ENCODE measurements around the gene CLEC17A. TPM values are rescaled to one million over a fixed set of nuclear protein-coding genes. Genes with fewer than 3 reads are reported as not detected.
"Not testable (repeated sequence)": the region's sequence is repeated elsewhere in the genome, so short reads cannot be mapped to it uniquely, and the experiment has no call there.

Gene CLEC17A
- 60.4 TPM for polyA plus RNA-seq (2012; ENCODE audit: low read depth, missing spikeins)

GRCh38 chr19:14582894-14583340 lies at the start of gene CLEC17A:
TSS of gene CLEC17A (plus strand) at chr19:14583084. CDS start at chr19:14583161, 77 bp downstream.
- TF ChIP-seq POLR2A (IDR thresholded peaks at IDR 0.05; ENCODE audit: low read depth, low read length) = peak; percentile 99
- peak; percentile 99 for TF ChIP-seq POU2F2 (IDR thresholded peaks at IDR 0.05; ENCODE audit: low read depth, low read length)
- TF ChIP-seq SPI1 (IDR thresholded peaks at IDR 0.05; ENCODE audit: low read depth, low read length) = peak; percentile 98
- TF ChIP-seq TAF1 (IDR thresholded peaks at IDR 0.05; ENCODE audit: low read depth, low read length) = peak; percentile 94
- TF ChIP-seq PAX5 (IDR thresholded peaks at IDR 0.05; ENCODE audit: insufficient read depth, low read length, severe bottlenecking) = no peak
- TF ChIP-seq POLR2AphosphoS5 (IDR thresholded peaks at IDR 0.05; ENCODE audit: low read depth, low read length) = peak; percentile 99
- FAIRE-seq = peak; percentile 86
- DNase-seq (ENCODE audit: insufficient read length, low spot score) = no peak

GRCh38 chr19:14533450-14533849 lies 49.4 kb upstream of the CLEC17A start:
- FAIRE-seq = no peak
- DNase-seq (ENCODE audit: insufficient read length, low spot score) = no peak
- no peak for TF ChIP-seq TAF1 (IDR thresholded peaks at IDR 0.05; ENCODE audit: low read depth, low read length)
- TF ChIP-seq PAX5 (IDR thresholded peaks at IDR 0.05; ENCODE audit: insufficient read depth, low read length, severe bottlenecking) = no peak
- no peak for TF ChIP-seq POLR2AphosphoS5 (IDR thresholded peaks at IDR 0.05; ENCODE audit: low read depth, low read length)
- TF ChIP-seq POU2F2 (IDR thresholded peaks at IDR 0.05; ENCODE audit: low read depth, low read length) = no peak
- no peak for TF ChIP-seq SPI1 (IDR thresholded peaks at IDR 0.05; ENCODE audit: low read depth, low read length)
- no peak for TF ChIP-seq POLR2A (IDR thresholded peaks at IDR 0.05; ENCODE audit: low read depth, low read length)

- TF ChIP-seq POU2F2 (IDR thresholded peaks at IDR 0.05; ENCODE audit: low read depth, low read length) (no peak), PAX5 (IDR thresholded peaks at IDR 0.05; ENCODE audit: insufficient read depth, low read length, severe bottlenecking) (no peak), SPI1 (IDR thresholded peaks at IDR 0.05; ENCODE audit: low read depth, low read length) (no peak), TAF1 (IDR thresholded peaks at IDR 0.05; ENCODE audit: low read depth, low read length) (no peak), POLR2AphosphoS5 (IDR thresholded peaks at IDR 0.05; ENCODE audit: low read depth, low read length) (no peak), POLR2A (IDR thresholded peaks at IDR 0.05; ENCODE audit: low read depth, low read length) (no peak)
- DNase-seq (ENCODE audit: insufficient read length, low spot score) (no peak), FAIRE-seq (no peak)
These were observed 45.8 kb upstream of the CLEC17A start for GRCh38 chr19:14536926-14537692.

GRCh38 chr19:14540741-14541525 lies 42.0 kb upstream of the CLEC17A start:
- DNase-seq (ENCODE audit: insufficient read length, low spot score) (no peak), FAIRE-seq (no peak)
- no peak for TF ChIP-seq POLR2A (IDR thresholded peaks at IDR 0.05; ENCODE audit: low read depth, low read length)
- TF ChIP-seq PAX5 (IDR thresholded peaks at IDR 0.05; ENCODE audit: insufficient read depth, low read length, severe bottlenecking) = no peak
- TF ChIP-seq SPI1 (IDR thresholded peaks at IDR 0.05; ENCODE audit: low read depth, low read length) = no peak
- no peak for TF ChIP-seq POLR2AphosphoS5 (IDR thresholded peaks at IDR 0.05; ENCODE audit: low read depth, low read length)
- no peak for TF ChIP-seq TAF1 (IDR thresholded peaks at IDR 0.05; ENCODE audit: low read depth, low read length)
- TF ChIP-seq POU2F2 (IDR thresholded peaks at IDR 0.05; ENCODE audit: low read depth, low read length) = no peak

- FAIRE-seq; DNase-seq (ENCODE audit: insufficient read length, low spot score): not testable (repeated sequence)
These were observed 40.9 kb upstream of the CLEC17A start for GRCh38 chr19:14541979-14542378.

- no peak for DNase-seq (ENCODE audit: insufficient read length, low spot score)
- FAIRE-seq = no peak
- no peak for TF ChIP-seq TAF1 (IDR thresholded peaks at IDR 0.05; ENCODE audit: low read depth, low read length)
- TF ChIP-seq SPI1 (IDR thresholded peaks at IDR 0.05; ENCODE audit: low read depth, low read length) = no peak
- TF ChIP-seq POLR2AphosphoS5 (IDR thresholded peaks at IDR 0.05; ENCODE audit: low read depth, low read length) = no peak
- no peak for TF ChIP-seq POU2F2 (IDR thresholded peaks at IDR 0.05; ENCODE audit: low read depth, low read length)
- no peak for TF ChIP-seq PAX5 (IDR thresholded peaks at IDR 0.05; ENCODE audit: insufficient read depth, low read length, severe bottlenecking)
- no peak for TF ChIP-seq POLR2A (IDR thresholded peaks at IDR 0.05; ENCODE audit: low read depth, low read length)
These were observed 40.1 kb upstream of the CLEC17A start for GRCh38 chr19:14542711-14543328.

GRCh38 chr19:14544047-14544446 lies 38.8 kb upstream of the CLEC17A start:
- FAIRE-seq (no peak), DNase-seq (ENCODE audit: insufficient read length, low spot score) (no peak)
- TF ChIP-seq PAX5 (IDR thresholded peaks at IDR 0.05; ENCODE audit: insufficient read depth, low read length, severe bottlenecking) = no peak
- no peak for TF ChIP-seq POU2F2 (IDR thresholded peaks at IDR 0.05; ENCODE audit: low read depth, low read length)
- no peak for TF ChIP-seq TAF1 (IDR thresholded peaks at IDR 0.05; ENCODE audit: low read depth, low read length)
- TF ChIP-seq POLR2AphosphoS5 (IDR thresholded peaks at IDR 0.05; ENCODE audit: low read depth, low read length) = no peak
- TF ChIP-seq SPI1 (IDR thresholded peaks at IDR 0.05; ENCODE audit: low read depth, low read length) = no peak
- no peak for TF ChIP-seq POLR2A (IDR thresholded peaks at IDR 0.05; ENCODE audit: low read depth, low read length)

GRCh38 chr19:14544977-14545715 lies 37.7 kb upstream of the CLEC17A start:
- DNase-seq (ENCODE audit: insufficient read length, low spot score) = no peak
- TF ChIP-seq TAF1 (IDR thresholded peaks at IDR 0.05; ENCODE audit: low read depth, low read length) (no peak), PAX5 (IDR thresholded peaks at IDR 0.05; ENCODE audit: insufficient read depth, low read length, severe bottlenecking) (no peak), POLR2AphosphoS5 (IDR thresholded peaks at IDR 0.05; ENCODE audit: low read depth, low read length) (no peak), SPI1 (IDR thresholded peaks at IDR 0.05; ENCODE audit: low read depth, low read length) (no peak), POLR2A (IDR thresholded peaks at IDR 0.05; ENCODE audit: low read depth, low read length) (no peak), POU2F2 (IDR thresholded peaks at IDR 0.05; ENCODE audit: low read depth, low read length) (no peak)
- FAIRE-seq = no peak

All from GM12891 (cell line).